ENCODE results near the gene SSX2IP.

Gene SSX2IP

DNA sequence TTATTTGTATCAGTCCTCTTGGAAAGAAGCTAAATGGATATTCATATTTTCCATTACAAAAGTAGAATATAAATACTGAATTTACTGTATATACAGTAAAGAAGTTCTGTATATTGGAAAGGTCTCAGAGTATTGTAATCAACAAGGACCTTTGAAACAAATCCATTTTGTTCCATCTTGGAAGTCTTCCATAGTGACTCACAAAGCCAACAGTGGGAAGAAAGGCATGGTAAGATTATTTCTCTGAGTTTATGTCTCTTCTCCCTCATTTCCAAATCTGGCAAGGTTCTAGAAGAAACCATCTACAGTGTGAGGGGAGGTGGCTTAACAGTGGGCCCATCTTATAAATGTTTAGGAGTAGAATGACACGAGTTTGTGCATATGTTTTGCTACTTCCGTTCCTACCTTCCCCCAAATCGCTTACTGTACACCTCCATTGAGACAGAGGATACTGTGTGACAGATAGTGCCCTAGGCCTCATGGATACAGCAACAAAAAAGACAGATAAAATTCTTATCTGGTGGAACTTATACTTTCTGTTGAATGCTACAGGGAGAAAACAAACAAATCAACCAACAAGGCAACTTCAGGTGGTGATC lies 22.1 kb upstream of the SSX2IP start:
- DNase-seq (ENCODE audit: insufficient read length, low spot score) (no peak), FAIRE-seq (no peak)
- TF ChIP-seq POU2F2 (IDR thresholded peaks at IDR 0.05; ENCODE audit: low read depth, low read length), result no peak
- TF ChIP-seq SPI1 (IDR thresholded peaks at IDR 0.05; ENCODE audit: low read depth, low read length), result no peak
- no peak for TF ChIP-seq POLR2A (IDR thresholded peaks at IDR 0.05; ENCODE audit: low read depth, low read length)
- no peak for TF ChIP-seq PAX5 (IDR thresholded peaks at IDR 0.05; ENCODE audit: insufficient read depth, low read length, severe bottlenecking)
- no peak for TF ChIP-seq POLR2AphosphoS5 (IDR thresholded peaks at IDR 0.05; ENCODE audit: low read depth, low read length)
- no peak for TF ChIP-seq TAF1 (IDR thresholded peaks at IDR 0.05; ENCODE audit: low read depth, low read length)

DNA sequence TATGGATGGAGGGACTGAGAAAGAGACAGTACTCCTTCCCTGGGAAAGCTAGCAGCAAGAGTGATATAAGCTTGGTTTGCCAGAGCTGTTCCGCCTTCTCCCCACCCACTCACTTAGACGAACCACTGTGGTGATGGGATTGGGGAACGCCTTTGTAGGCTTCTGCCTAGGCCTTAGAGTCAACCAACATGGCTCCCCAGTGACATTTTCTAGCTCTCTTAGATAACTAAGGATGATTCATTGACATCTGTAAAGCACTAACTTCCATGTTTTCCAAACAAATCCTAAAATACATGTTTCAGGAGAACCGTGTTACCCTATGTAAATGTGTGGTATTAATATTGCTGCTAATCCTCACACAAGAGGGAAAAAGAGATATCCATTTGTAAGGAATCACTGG lies 21.6 kb upstream of the SSX2IP start:
- no peak for TF ChIP-seq POLR2A (IDR thresholded peaks at IDR 0.05; ENCODE audit: low read depth, low read length)
- TF ChIP-seq PAX5 (IDR thresholded peaks at IDR 0.05; ENCODE audit: insufficient read depth, low read length, severe bottlenecking), result no peak
- no peak for TF ChIP-seq TAF1 (IDR thresholded peaks at IDR 0.05; ENCODE audit: low read depth, low read length)
- FAIRE-seq, result no peak
- no peak for DNase-seq (ENCODE audit: insufficient read length, low spot score)

GRCh38 chr1:84711121-84711520 lies 20.9 kb upstream of the SSX2IP start:
- FAIRE-seq (no peak), DNase-seq (ENCODE audit: insufficient read length, low spot score) (no peak)
- TF ChIP-seq POU2F2 (IDR thresholded peaks at IDR 0.05; ENCODE audit: low read depth, low read length), result no peak
- no peak for TF ChIP-seq POLR2A (IDR thresholded peaks at IDR 0.05; ENCODE audit: low read depth, low read length)
- TF ChIP-seq POLR2AphosphoS5 (IDR thresholded peaks at IDR 0.05; ENCODE audit: low read depth, low read length), result no peak
- no peak for TF ChIP-seq SPI1 (IDR thresholded peaks at IDR 0.05; ENCODE audit: low read depth, low read length)
- TF ChIP-seq TAF1 (IDR thresholded peaks at IDR 0.05; ENCODE audit: low read depth, low read length), result no peak
- no peak for TF ChIP-seq PAX5 (IDR thresholded peaks at IDR 0.05; ENCODE audit: insufficient read depth, low read length, severe bottlenecking)

- no peak for TF ChIP-seq TAF1 (IDR thresholded peaks at IDR 0.05; ENCODE audit: low read depth, low read length)
- TF ChIP-seq POLR2A (IDR thresholded peaks at IDR 0.05; ENCODE audit: low read depth, low read length), result no peak
- no peak for TF ChIP-seq SPI1 (IDR thresholded peaks at IDR 0.05; ENCODE audit: low read depth, low read length)
- no peak for TF ChIP-seq POLR2AphosphoS5 (IDR thresholded peaks at IDR 0.05; ENCODE audit: low read depth, low read length)
- TF ChIP-seq PAX5 (IDR thresholded peaks at IDR 0.05; ENCODE audit: insufficient read depth, low read length, severe bottlenecking), result no peak
- TF ChIP-seq POU2F2 (IDR thresholded peaks at IDR 0.05; ENCODE audit: low read depth, low read length), result no peak
- DNase-seq (ENCODE audit: insufficient read length, low spot score) (no peak), FAIRE-seq (no peak)
These were observed 18.9 kb upstream of the SSX2IP start for GRCh38 chr1:84709131-84709530.

DNA sequence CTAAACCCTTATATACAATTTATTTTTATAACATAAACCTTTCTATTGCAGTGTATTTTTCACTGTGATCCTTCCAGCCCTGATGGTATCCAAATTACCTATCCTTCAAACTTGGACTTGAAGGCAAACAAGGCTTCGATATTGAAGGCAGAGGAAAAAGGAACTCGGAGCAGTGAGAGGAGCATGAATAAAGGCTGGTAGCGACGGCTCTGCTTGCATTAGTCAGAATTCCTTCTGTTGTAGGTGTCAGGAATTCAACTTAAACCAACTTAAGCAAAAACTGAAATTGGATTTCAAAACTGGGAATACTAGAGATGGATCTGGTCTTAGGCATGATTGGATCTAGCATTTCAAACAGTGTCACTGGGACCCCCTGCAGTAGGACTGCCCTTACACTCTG lies 17.8 kb upstream of the SSX2IP start:
- no peak for DNase-seq (ENCODE audit: insufficient read length, low spot score)
- no peak for FAIRE-seq
- TF ChIP-seq POLR2A (IDR thresholded peaks at IDR 0.05; ENCODE audit: low read depth, low read length) (no peak), POLR2AphosphoS5 (IDR thresholded peaks at IDR 0.05; ENCODE audit: low read depth, low read length) (no peak), POU2F2 (IDR thresholded peaks at IDR 0.05; ENCODE audit: low read depth, low read length) (no peak), SPI1 (IDR thresholded peaks at IDR 0.05; ENCODE audit: low read depth, low read length) (no peak), PAX5 (IDR thresholded peaks at IDR 0.05; ENCODE audit: insufficient read depth, low read length, severe bottlenecking) (no peak), TAF1 (IDR thresholded peaks at IDR 0.05; ENCODE audit: low read depth, low read length) (no peak)

DNA sequence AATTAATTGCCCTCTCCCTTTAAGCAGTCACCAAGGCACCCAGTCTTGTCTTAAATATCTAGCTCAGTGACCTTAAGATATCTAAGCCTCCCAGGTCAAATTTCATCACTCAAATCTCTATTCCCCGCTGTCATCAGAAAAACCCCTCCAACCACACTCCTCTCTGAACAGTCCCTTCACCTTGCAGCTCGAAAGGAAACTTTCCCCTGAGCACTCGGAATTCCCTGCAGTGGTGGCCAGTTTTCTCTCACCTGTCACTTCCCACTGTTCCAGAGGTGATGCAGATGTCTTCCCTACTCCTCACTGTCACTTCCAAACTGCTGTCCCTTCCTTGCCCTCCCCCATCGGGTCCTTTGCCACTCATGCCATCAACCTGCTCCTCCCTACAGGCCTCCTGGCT lies 15.3 kb upstream of the SSX2IP start:
- FAIRE-seq, result no peak
- TF ChIP-seq SPI1 (IDR thresholded peaks at IDR 0.05; ENCODE audit: low read depth, low read length) (no peak), POU2F2 (IDR thresholded peaks at IDR 0.05; ENCODE audit: low read depth, low read length) (no peak), TAF1 (IDR thresholded peaks at IDR 0.05; ENCODE audit: low read depth, low read length) (no peak), POLR2AphosphoS5 (IDR thresholded peaks at IDR 0.05; ENCODE audit: low read depth, low read length) (no peak), PAX5 (IDR thresholded peaks at IDR 0.05; ENCODE audit: insufficient read depth, low read length, severe bottlenecking) (no peak), POLR2A (IDR thresholded peaks at IDR 0.05; ENCODE audit: low read depth, low read length) (no peak)
- no peak for DNase-seq (ENCODE audit: insufficient read length, low spot score)

- TF ChIP-seq POLR2A (IDR thresholded peaks at IDR 0.05; ENCODE audit: low read depth, low read length) (no peak), PAX5 (IDR thresholded peaks at IDR 0.05; ENCODE audit: insufficient read depth, low read length, severe bottlenecking) (no peak), POLR2AphosphoS5 (IDR thresholded peaks at IDR 0.05; ENCODE audit: low read depth, low read length) (no peak), SPI1 (IDR thresholded peaks at IDR 0.05; ENCODE audit: low read depth, low read length) (peak; percentile 58), TAF1 (IDR thresholded peaks at IDR 0.05; ENCODE audit: low read depth, low read length) (no peak), POU2F2 (IDR thresholded peaks at IDR 0.05; ENCODE audit: low read depth, low read length) (no peak)
- FAIRE-seq, result no peak
These were observed 14.7 kb upstream of the SSX2IP start for GRCh38 chr1:84704872-84705417.

DNA sequence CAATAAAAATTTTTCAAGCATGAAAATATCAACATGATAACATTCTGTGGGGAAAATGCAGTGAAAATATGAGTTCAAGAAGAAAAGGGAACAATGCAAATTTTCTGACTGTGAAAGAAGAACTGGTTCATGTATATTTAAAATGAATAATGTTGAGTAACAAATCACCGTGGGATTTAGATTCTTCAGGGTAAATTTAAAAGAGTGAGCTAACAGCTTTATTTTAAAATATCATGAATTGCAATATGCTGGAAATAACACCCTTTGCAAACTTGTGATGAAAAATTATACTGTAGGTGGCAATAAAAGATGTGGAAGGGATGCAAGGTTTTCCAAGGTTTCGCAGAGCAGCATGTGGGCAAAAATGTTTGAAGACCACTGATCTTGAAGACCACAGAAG lies 13.2 kb upstream of the SSX2IP start:
- TF ChIP-seq POLR2AphosphoS5 (IDR thresholded peaks at IDR 0.05; ENCODE audit: low read depth, low read length) (no peak), PAX5 (IDR thresholded peaks at IDR 0.05; ENCODE audit: insufficient read depth, low read length, severe bottlenecking) (no peak), SPI1 (IDR thresholded peaks at IDR 0.05; ENCODE audit: low read depth, low read length) (no peak), TAF1 (IDR thresholded peaks at IDR 0.05; ENCODE audit: low read depth, low read length) (no peak), POU2F2 (IDR thresholded peaks at IDR 0.05; ENCODE audit: low read depth, low read length) (no peak), POLR2A (IDR thresholded peaks at IDR 0.05; ENCODE audit: low read depth, low read length) (no peak)
- FAIRE-seq, result no peak
- DNase-seq (ENCODE audit: insufficient read length, low spot score), result no peak

More at GRCh38 chr1:84704872-84705417, 14.7 kb upstream of the SSX2IP start:
- no peak for DNase-seq (ENCODE audit: insufficient read length, low spot score)

DNA sequence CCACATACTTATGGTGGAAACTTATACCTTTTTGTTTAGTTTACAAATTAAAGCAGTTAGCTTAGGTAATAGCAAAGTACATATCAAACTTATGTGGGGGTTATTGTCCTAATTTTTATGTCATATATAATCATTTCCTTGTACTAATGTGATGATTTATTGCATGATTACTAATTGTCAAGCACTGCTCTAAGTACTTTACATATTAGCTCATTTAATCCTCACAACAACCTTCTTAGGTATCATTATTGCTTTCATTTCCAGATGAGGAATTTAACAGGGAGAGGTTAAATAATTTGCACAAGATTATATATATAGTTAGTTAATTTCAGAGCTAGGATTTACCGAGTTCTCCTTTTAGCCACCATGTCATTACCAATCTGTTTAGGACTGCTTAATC lies 11.9 kb upstream of the SSX2IP start:
- TF ChIP-seq SPI1 (IDR thresholded peaks at IDR 0.05; ENCODE audit: low read depth, low read length) (no peak), POU2F2 (IDR thresholded peaks at IDR 0.05; ENCODE audit: low read depth, low read length) (no peak), PAX5 (IDR thresholded peaks at IDR 0.05; ENCODE audit: insufficient read depth, low read length, severe bottlenecking) (no peak), TAF1 (IDR thresholded peaks at IDR 0.05; ENCODE audit: low read depth, low read length) (no peak), POLR2A (IDR thresholded peaks at IDR 0.05; ENCODE audit: low read depth, low read length) (no peak), POLR2AphosphoS5 (IDR thresholded peaks at IDR 0.05; ENCODE audit: low read depth, low read length) (no peak)
- FAIRE-seq, result no peak
- no peak for DNase-seq (ENCODE audit: insufficient read length, low spot score)
